Activated CD8-positive, alpha-beta memory T cell treated with anti-CD3 and anti-CD28 coated beads, Interleukin-2, amount 50 U/mL, for 24 hours (primary cell): ENCODE results near the gene RRM1.
"Not testable (repeated sequence)": the region's sequence is repeated elsewhere in the genome, so short reads cannot be mapped to it uniquely, and the experiment has no call there.

Source experiments
- DNase-seq: peaks from one replicate; pipeline ENCODE4 v3.0.0-alpha.2; 2020; ENCODE audit errors: extremely low read depth

RRM1 gene

GRCh38 chr11:4083198-4083597, 11.4 kb upstream of the RRM1 start:
- no peak for DNase-seq

GRCh38 chr11:4084406-4085125, 10.0 kb upstream of the RRM1 start:
- DNase-seq = no peak

- no peak for DNase-seq
Observed at GRCh38 chr11:4085575-4085974, 9.0 kb upstream of the RRM1 start.

- DNase-seq = no peak
Observed at GRCh38 chr11:4086575-4087353, 7.8 kb upstream of the RRM1 start.

GRCh38 chr11:4087551-4087950, 7.0 kb upstream of the RRM1 start:
- no peak for DNase-seq

- DNase-seq = no peak
Observed at GRCh38 chr11:4090258-4090657, 4.3 kb upstream of the RRM1 start.

- no peak for DNase-seq
Observed at GRCh38 chr11:4092026-4092425, 2.6 kb upstream of the RRM1 start.

- DNase-seq = no peak
Observed at GRCh38 chr11:4093519-4094347, 866 bp upstream of the RRM1 start.

GRCh38 chr11:4095509-4096230, 1.1 kb downstream of the RRM1 start:
- DNase-seq = no peak

GRCh38 chr11:4098026-4098621, 3.5 kb downstream of the RRM1 start:
- DNase-seq = no peak

- no peak for DNase-seq
Observed at GRCh38 chr11:4102711-4103110, 8.1 kb downstream of the RRM1 start.

- no peak for DNase-seq
Observed at GRCh38 chr11:4103269-4103668, 8.7 kb downstream of the RRM1 start.

GRCh38 chr11:4105916-4106315, 11.3 kb downstream of the RRM1 start:
- no peak for DNase-seq

GRCh38 chr11:4111834-4112233, 17.2 kb downstream of the RRM1 start:
- no peak for DNase-seq

GRCh38 chr11:4115128-4115527, 20.5 kb downstream of the RRM1 start:
- DNase-seq = no peak

GRCh38 chr11:4118107-4118506, 23.5 kb downstream of the RRM1 start:
- DNase-seq = no peak

- DNase-seq = no peak
Observed at GRCh38 chr11:4123218-4123617, 28.6 kb downstream of the RRM1 start.

GRCh38 chr11:4125141-4125540, 30.5 kb downstream of the RRM1 start:
- no peak for DNase-seq

GRCh38 chr11:4127357-4127756, 32.8 kb downstream of the RRM1 start:
- DNase-seq = no peak

GRCh38 chr11:4130219-4130618, 35.6 kb downstream of the RRM1 start:
- DNase-seq = not testable (repeated sequence)

GRCh38 chr11:4134806-4135205, 40.2 kb downstream of the RRM1 start:
- no peak for DNase-seq
